Measurements from ENCODE around the gene HOXA9.

Gene HOXA9

GRCh38 chr7:27196287-27196767, 31.0 kb upstream of the HOXA9 start (continued):
- TF ChIP-seq SCRT1 (tag by site-specific recombination; IDR thresholded peaks at IDR 0.05; ENCODE audit: borderline replicate concordance), result no peak
- 0 out of 2 replicates have a peak, but pooled peaks have one; percentile 16 for TF ChIP-seq ZNF449 (tag by site-specific recombination; IDR thresholded peaks at IDR 0.05)
- TF ChIP-seq ZSCAN16 (tag by site-specific recombination; IDR thresholded peaks at IDR 0.05), result no peak
- TF ChIP-seq KLF17 (tag by site-specific recombination; IDR thresholded peaks at IDR 0.05), result no peak
- TF ChIP-seq ZBTB17 (tag by site-specific recombination; IDR thresholded peaks at IDR 0.05), result no peak

- peaks cover 11 to 23% of the 10 kb centered on the region in 2 experiments; a peak in 2 of 3 replicates for H3K36me3 ChIP-seq (ENCODE audit: control insufficient read depth in 2 of 2, insufficient read depth in 1 of 2, low read length in 2 of 2)
- POLR2A ChIA-PET, result interaction anchor here (0.6 to 2.6 kb wide), 4 partner anchors 9 to 26 kb away, joined by 3 to 25 read pairs (median 4); partner anchors contain the start of gene HOXA11
- CTCF ChIA-PET, result interaction anchor here (0.6 to 3.1 kb wide), 17 partner anchors 10 to 899 kb away, joined by 3 to 26 read pairs (median 8); partner anchors contain the start of gene HOXA11
- peak; percentile 46; the same call in 1 of the 2 replicates for TF ChIP-seq PRDM6 (tag by site-specific recombination; IDR thresholded peaks at IDR 0.05)
- no peak for TF ChIP-seq ZNF426 (tag by site-specific recombination; IDR thresholded peaks at IDR 0.05)
- no peak for TF ChIP-seq SCRT2 (tag by site-specific recombination; IDR thresholded peaks at IDR 0.05)
- no peak for TF ChIP-seq ZNF416 (tag by site-specific recombination; IDR thresholded peaks at IDR 0.05)
- peak; percentile 16; the same call in 1 of the 2 replicates for TF ChIP-seq ZBTB20 (tag by site-specific recombination; IDR thresholded peaks at IDR 0.05)
- TF ChIP-seq ZNF391 (tag by site-specific recombination; IDR thresholded peaks at IDR 0.05; ENCODE audit: borderline replicate concordance, low read depth), result no peak
- TF ChIP-seq ZNF350 (tag by site-specific recombination; IDR thresholded peaks at IDR 0.05), result no peak
- no peaks in the 10 kb centered on the region for H3K9me3 ChIP-seq (ENCODE audit: control insufficient read depth, insufficient read depth, low read depth, low read length)
- H3K4me1 ChIP-seq (ENCODE audit: control insufficient read depth, insufficient read depth, low read length), result peaks cover 12% of the 10 kb centered on the region
- no peak overlapping the region for H3K27ac ChIP-seq (ENCODE audit: extremely low read depth, low read depth, low read length)
- H3K4me3 ChIP-seq (ENCODE audit: low read depth, low read length), result no peak overlapping the region
These were observed 29.5 kb upstream of the HOXA9 start for GRCh38 chr7:27194686-27195379.

GRCh38 chr7:27194002-27194352, 28.6 kb upstream of the HOXA9 start:
- CTCF ChIA-PET, result interaction anchor here (0.7 to 3.1 kb wide), 6 partner anchors 9 to 900 kb away, joined by 3 to 26 read pairs (median 11); partner anchors contain the start of gene HOXA11
- Histone ChIP-seq H3K9me3 (ENCODE audit: control insufficient read depth, insufficient read depth, low read depth, low read length) (no peaks in the 10 kb centered on the region), H3K4me3 (ENCODE audit: low read depth, low read length) (no peak overlapping the region), H3K4me1 (ENCODE audit: control insufficient read depth, insufficient read depth, low read length) (peaks cover 12% of the 10 kb centered on the region), H3K36me3 (ENCODE audit: control insufficient read depth in 2 of 2, insufficient read depth in 1 of 2, low read length in 2 of 2) (peaks cover 11 to 23% of the 10 kb centered on the region in 2 experiments; a peak in 2 of 3 replicates), H3K27ac (ENCODE audit: extremely low read depth, low read depth, low read length) (no peak overlapping the region)
- POLR2A ChIA-PET, result interaction anchor here (1.5 to 2.6 kb wide), 2 partner anchors 8 to 10 kb away, joined by 4 to 25 read pairs; partner anchors contain the start of gene HOXA11
- TF ChIP-seq ZNF426 (tag by site-specific recombination; IDR thresholded peaks at IDR 0.05) (no peak), ZNF530 (tag by site-specific recombination; IDR thresholded peaks at IDR 0.05; ENCODE audit: low read depth) (no peak), ZNF747 (tag by site-specific recombination; IDR thresholded peaks at IDR 0.05) (no peak), PBX3 (CRISPR knock-in tag; IDR thresholded peaks at IDR 0.05) (no peak), ZNF24 (tag by site-specific recombination; IDR thresholded peaks at IDR 0.05) (no peak), REPIN1 (tag by site-specific recombination; IDR thresholded peaks at IDR 0.05; ENCODE audit: low read depth) (no peak), ZNF362 (tag by site-specific recombination; IDR thresholded peaks at IDR 0.05) (no peak), ZIC2 (tag by site-specific recombination; IDR thresholded peaks at IDR 0.05) (no peak), ZNF704 (tag by site-specific recombination; IDR thresholded peaks at IDR 0.05) (no peak), ZNF366 (tag by site-specific recombination; conservative IDR thresholded peaks at IDR 0.05) (no peak), ZNF548 (tag by site-specific recombination; IDR thresholded peaks at IDR 0.05) (no peak), ZNF239 (tag by site-specific recombination; IDR thresholded peaks at IDR 0.05) (no peak)
